HG03280 (cell line): Measurements from ENCODE around the gene CALN1.

Experiments used
- ATAC-seq: cut with Tn5 transposase; IDR thresholded peaks from one replicate; pipeline ENCODE4 v1.9.1; 2021; ENCODE audit warnings: mild to moderate bottlenecking, moderate library complexity; ENCODE audit not compliant: unreplicated experiment

CALN1 gene

DNA sequence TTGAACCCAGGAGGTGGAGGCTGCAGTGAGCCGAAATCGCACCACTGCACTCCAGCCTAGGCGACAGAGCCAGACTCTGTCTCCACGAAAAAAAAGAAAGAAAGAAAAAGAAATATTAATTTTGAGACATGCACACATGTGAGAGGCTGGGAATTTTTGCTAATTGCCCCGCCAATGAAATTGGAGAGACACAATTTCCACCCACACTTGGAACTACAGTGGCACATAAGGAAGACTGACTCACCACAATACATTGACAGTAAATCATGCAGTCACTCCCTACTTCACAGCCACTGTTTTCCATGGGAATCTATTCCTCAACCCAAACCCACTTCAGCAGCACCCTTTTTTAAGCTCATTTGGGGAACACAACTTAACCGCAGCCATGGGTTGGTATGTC is 139.7 kb downstream of the CALN1 start:
- ATAC-seq = no peak

- no peak for ATAC-seq
These were observed 143.3 kb downstream of the CALN1 start for GRCh38 chr7:72268796-72269195.

DNA sequence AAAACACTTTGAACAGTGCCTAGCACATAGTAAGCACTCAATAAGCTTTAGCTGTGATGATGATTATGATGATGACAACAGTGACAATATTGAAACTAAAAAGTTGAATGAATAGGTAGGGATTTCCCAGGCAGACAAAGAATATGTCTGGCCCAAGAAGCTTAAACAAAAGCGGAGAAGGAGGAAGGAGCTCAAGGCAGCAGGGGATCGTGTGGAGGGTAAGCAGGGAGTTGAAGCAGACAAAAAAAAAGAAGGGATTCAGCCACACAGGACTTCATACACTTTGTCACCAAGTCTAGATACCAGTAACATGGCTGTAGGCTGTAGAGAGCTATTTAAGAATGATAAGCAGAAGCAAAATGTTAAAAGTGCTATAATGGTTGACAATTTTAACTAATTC is 144.0 kb downstream of the CALN1 start:
- ATAC-seq = no peak

GRCh38 chr7:72267291-72267800 is 144.8 kb downstream of the CALN1 start:
- no peak for ATAC-seq

- no peak for ATAC-seq
These were observed 145.4 kb downstream of the CALN1 start for GRCh38 chr7:72266771-72267170.

GRCh38 chr7:72265071-72265904 is 146.8 kb downstream of the CALN1 start:
- ATAC-seq = no peak

DNA sequence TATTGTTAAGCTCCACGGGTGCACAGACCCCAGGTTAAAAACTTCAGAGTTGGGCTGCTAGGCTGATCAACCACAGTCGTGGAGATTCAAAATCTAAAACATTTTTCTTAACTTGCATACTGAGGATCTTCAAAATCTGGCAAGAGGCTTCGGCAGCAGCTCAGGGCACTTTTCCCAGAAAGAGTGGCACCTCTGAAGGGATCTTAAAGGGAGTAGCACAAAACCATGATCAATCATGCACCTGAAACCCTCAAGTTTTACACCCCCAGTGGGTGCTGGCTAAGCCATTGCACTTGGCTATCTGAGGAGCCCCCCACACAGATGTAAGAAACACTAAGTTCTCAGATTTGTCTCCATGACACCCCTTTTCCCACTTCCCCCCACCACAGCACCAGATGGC is 151.7 kb downstream of the CALN1 start:
- no peak for ATAC-seq

DNA sequence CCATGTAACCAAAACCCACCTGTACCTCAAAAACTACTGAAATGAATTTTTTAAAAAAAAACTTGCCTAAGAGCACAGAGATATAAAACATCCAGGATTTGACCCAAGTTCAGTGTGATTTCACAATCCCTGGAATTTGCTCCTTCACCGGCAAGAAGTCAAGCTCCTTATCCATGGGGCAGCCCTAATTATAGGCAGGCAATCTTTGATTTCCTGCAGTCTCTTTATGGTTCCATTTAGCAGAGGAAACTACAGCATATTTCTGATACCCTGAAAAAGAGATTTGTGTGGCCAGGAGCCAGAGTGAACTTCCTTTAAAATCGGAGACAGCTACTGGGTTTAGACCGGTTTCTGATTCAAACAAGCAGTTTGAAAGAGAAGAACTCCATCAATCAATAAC is 154.1 kb downstream of the CALN1 start:
- no peak for ATAC-seq

DNA sequence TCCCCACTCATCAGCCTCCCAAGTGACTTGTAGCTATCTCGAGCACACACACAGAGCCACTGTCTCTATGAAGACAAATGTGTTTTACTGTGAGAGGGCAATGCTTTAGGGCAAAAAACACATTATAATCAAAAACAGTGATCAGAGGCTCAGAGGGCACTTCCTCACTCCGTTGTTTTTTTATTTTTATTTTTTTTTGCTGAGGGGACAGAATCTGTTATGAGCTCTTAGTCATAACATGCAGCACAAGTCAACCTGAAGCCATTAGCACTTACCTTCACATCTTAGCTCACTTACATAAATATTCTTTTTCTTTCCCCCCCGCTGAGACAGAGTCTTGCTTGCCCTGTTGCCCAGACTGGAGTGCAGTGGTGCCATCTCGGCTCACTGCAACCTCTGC is 157.7 kb downstream of the CALN1 start:
- no peak for ATAC-seq

- no peak for ATAC-seq
These were observed 163.0 kb downstream of the CALN1 start for GRCh38 chr7:72249106-72249505.

GRCh38 chr7:72244826-72245398 is 167.2 kb downstream of the CALN1 start:
- ATAC-seq = no peak

DNA sequence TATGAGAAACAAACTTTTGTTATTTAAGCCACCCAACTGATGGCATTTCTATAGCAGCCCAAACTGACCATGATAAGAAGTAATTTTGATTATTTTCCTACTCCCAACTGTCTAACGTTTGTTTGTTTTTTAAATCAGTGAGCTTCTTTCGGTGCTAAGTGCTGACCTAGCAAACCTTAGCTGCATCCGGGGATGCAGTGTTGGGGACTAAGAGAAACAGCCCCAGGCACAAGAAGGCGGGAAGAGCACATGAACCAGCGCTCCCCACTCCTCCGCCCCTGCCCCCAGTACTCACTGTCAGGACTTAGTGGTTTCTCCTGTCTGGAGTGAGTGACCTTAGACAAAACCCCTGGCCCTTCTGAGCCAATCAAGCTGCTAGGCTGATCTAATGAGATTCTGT is 168.8 kb downstream of the CALN1 start:
- ATAC-seq = no peak

- ATAC-seq = no peak
These were observed 176.8 kb downstream of the CALN1 start for GRCh38 chr7:72235351-72235750.

DNA sequence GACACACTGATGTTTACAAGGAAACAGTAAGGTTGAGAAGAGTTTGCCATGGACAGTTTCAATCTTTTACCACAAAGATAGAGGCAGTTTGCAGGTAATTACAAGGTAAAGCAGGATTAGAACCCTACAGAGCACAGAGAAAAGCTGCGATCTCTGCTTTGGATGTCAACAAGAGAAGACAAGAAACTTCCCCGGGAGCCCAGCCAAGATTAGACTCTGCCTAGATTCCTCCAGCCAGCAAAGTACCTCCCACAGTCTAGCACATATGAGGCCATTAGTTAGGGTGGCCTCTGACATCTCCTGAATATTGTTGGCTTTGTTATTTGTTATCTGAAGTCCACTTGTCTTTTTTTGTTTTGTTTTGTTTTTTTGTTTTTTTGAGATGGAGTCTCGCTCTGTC is 178.1 kb downstream of the CALN1 start:
- no peak for ATAC-seq

- no peak for ATAC-seq
These were observed 181.9 kb downstream of the CALN1 start for GRCh38 chr7:72230281-72230680.

GRCh38 chr7:72223351-72223750 is 188.8 kb downstream of the CALN1 start:
- ATAC-seq = no peak

- ATAC-seq = no peak
These were observed 190.0 kb downstream of the CALN1 start for GRCh38 chr7:72222136-72222535.

GRCh38 chr7:72219500-72219899 is 192.6 kb downstream of the CALN1 start:
- no peak for ATAC-seq

DNA sequence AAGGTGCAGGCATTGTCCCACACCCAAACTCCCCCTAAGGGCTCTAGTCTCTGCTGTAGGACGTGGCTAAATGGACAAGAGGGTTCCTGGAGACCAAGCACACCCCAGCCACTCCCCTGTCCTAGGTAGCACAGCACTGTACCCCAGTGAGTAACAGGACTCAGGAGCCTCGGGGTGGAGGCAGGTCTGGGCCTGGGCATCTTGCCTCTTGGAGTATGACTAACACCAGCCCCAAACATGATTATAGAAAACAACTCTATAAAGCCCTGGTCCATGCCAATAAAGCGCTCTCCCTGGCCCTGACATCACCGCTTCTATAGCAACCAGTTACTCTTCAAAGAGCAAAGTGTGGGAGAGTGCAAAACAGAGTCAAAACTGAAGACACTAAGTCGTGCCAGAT is 195.0 kb downstream of the CALN1 start:
- no peak for ATAC-seq

GRCh38 chr7:72213769-72214168 is 198.4 kb downstream of the CALN1 start:
- ATAC-seq = no peak

- no peak for ATAC-seq
These were observed 199.1 kb downstream of the CALN1 start for GRCh38 chr7:72213081-72213480.

- no peak for ATAC-seq
These were observed 201.0 kb downstream of the CALN1 start for GRCh38 chr7:72211175-72211574.
